ENCODE results near the gene SPRN.
"Not testable (repeated sequence)": the region's sequence is repeated elsewhere in the genome, so short reads cannot be mapped to it uniquely, and the experiment has no call there.

The SPRN gene, protein sequence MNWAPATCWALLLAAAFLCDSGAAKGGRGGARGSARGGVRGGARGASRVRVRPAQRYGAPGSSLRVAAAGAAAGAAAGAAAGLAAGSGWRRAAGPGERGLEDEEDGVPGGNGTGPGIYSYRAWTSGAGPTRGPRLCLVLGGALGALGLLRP

DNA sequence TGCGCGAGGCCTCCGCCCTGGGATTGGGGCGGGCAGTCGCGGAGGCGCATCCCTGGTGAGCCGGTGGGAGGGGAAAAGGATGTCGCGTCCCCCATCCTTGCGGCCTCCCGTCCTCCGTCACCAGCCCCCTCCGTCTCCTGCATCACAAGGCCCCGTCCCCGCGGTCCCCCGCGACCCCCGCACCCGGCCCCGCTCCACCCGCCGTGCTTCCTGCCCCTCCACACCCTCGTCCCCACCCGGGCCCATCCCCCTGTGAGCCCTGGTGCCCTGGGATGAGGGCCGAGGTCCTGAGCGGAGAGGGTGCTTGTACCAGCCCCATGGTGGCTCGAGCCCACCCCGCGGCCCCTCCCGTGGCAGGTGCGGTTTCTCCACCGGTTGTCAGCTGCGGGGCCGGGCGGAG is at the start of gene SPRN:
Gene SPRN, minus strand, starts transcription at position 25 of the 400 bp plus-strand sequence. CDS start 944 bp downstream, outside the sequence.
- DNase-seq = not testable (repeated sequence)

DNA sequence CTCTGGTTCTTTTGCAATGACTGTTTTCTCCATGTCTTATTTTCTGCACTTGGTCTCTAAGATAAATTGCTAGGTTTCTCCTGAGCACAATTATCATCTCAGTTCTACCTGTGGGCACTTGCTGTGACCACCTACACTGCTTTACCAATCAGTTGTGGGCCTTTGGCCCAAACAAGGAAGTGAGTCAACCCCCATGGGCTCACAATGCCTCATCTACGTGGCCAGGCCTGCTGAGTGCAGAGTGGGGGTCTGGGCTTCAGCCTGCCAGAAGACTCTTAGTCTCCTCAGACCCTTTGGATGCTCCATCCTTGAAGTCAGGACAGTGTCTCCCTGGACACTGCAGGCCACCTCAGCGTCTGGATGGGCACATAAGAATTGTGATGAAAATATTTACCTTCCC is 49.6 kb upstream of the SPRN start:
- no peak for DNase-seq

DNA sequence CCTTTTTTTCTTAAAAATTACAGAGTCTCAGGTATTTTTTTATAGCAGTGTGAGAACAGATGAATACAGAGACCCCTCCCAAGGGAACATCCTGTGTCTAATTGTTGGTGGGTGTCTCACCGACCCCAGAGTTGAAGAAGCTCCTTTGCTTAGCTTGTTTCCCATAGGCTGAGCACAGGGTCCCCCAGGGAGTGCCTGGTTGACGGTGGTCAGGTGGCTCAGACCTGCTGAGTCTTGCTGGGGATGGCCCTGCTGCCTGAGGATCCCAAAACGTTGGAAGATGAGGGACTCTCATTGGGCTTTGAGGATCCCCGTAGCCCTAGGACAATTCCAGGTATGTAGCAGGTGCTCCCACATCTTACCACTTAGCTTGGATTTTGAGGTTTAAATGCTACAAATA is 48.8 kb upstream of the SPRN start:
- DNase-seq = no peak

DNA sequence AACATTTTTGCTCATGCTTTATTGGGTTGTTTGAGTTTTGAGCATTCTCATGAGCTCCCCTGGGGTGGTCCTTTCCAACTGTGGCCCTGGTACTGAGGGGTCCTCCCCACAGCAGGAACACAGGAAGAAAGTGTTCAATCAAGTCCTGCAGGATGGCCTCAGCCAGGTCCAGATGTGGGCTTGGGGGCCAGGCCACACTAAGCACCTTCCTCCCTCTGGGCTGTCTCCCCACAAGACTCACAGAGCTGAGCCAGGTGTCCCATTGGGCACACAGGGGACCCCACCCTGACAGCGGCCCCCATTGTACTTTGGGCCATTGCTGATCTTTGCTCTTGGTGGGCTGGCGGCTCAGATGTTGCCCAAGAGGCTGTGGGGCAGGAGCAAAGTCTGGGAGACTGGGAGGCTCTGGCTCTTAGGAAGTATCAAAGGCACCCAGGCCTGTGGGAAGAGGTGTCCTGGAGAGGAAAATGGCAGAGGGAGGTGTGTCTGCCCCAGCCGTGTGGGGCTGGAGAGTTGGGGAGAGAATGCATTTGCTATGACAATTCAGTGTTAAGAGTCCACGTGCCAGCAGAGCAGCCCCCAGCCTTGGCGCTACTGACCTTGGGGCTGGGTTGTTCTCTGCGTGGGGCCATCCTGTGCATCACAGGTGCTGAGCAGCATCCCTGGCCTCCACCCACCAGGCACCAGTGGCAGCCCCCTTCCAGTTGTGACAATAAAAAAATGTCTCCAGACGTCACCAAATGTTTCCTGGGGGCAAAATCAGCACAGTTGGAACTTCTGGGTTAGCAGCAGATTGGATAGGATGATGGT is 47.1 kb upstream of the SPRN start:
- no peak for DNase-seq

DNA sequence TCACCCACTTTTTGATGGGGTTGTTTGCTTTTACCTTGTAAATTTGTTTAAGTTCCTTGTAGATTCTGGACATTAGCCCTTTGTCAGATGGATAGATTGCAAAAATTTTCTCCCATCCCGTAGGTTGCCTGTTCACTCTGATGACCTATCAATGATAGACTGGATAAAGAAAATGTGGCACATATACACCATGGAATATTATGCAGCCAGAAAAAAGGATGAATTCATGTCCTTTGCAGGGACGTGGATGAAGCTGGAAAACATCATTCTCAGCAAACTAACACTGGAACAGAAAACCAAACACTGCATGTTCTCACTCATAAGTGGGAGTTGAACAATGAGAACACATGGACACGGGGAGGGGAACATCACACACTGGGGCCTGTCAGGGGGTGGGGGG is 44.8 kb upstream of the SPRN start:
- DNase-seq = not testable (repeated sequence)

DNA sequence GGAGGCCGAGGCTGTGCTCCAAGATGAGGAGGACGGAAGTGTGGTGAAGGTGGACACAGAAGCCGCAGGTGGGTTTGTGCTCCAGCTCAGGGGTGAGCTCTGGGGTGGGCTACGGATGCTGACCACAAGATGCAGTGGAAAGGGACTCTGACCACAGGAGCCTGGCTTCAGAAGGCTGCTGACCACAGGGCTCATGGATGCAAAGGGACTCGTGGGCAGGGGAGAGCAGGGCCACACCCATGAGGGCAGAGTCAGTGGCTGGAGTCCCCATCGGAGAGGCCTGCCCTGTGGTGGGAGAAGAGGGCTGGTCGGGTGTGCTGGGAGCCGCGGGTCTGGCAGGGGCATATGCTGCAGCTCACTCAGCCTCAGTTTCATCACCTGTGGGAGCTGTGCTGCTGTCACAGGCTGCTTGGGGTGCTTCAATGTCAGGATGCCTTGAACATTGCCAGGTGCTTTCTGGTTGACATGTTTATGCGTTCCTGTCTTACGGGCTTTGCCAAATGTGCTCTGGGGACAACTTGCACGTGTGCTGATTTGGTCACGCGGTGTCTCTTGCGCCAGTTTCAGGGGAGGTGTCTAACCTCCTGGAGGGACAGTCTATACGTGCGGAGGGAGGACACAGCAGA is 43.0 kb upstream of the SPRN start:
- DNase-seq = no peak

DNA sequence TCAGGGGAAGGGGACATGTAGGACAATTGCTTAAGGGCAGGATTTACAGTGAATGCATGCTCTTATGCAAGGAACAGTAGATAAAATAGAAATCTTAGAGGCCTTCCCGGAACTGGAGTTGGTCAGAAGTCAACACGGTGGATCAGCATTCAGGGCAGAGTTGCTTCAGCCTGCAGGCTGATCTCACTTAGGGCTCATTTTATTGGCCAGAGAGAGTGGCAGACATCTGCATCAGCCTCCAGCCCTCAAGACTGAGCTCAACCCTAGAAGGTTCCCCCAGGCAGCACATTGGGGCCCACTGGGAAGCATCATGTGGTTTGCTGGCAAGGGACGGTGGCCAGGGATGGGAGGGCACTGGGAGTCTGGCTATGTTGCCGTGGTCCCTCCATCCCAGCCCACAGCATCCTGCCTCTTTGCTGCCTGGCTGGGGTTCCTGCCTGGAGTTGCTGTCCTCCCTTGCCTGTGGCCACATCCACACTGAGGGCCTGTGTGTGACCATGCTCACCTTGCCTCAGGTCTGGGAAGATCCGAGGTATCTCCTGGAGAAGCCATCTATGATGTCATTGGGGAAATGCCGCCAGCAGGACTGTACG is 42.4 kb upstream of the SPRN start:
- DNase-seq = no peak

DNA sequence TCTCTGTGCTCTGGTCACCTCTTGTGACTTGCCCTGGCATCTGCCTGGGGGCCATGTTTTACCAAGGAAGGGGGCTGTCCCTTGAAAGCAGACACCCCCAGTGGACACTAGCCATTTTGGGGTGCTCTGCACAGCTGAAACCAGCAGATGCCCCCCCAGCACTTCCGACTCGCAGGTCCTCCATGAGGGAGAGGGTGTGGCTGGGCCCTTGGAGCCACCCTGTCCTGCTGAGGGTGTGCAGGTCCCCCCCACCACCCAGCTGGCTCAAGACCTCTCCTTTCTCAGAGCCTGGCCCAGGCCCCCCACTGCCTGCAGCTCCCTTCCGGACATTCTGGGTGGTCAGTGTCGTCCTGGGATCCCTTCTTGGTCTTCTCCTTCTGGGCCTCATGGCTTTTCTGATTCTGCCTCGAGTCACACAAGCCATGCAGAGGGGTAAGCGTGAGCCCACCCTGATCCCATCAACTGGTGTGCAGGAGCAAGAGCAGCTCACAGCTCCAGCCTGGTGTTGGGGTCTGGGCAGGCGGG is 41.6 kb upstream of the SPRN start:
- no peak for DNase-seq

DNA sequence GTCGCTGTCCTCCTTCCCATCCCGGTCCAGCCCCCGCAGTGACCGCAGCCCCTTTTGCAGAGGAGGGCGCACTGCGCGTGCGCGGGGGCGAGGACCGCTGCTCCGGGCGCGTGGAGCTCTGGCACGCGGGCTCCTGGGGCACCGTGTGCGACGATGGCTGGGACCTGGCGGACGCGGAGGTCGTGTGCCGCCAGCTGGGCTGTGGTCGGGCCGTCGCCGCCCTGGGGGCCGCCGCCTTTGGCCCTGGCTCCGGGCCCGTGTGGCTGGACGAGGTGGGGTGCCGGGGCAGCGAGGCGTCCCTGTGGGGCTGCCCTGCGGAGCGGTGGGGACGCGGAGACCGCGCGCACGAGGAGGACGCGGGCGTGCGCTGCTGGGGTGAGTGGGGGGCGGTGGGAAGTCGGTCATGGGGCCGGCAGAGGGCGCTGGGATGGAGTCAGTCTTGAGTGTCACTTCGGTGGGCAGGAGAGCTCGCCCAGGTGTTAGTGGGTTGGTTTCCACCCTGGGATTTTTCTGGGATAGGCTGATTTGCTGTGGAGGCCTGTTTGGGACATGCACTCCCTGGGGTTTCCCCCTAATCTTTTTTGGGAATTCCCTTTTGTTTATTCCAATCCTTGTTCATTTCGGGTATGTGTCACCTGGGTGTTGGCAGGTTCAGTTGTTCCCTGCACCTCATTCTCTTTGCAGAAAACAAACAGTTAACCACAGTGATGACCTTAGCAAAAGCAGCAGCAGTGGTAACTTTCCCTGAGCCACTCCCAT is 40.9 kb upstream of the SPRN start:
- DNase-seq = no peak

DNA sequence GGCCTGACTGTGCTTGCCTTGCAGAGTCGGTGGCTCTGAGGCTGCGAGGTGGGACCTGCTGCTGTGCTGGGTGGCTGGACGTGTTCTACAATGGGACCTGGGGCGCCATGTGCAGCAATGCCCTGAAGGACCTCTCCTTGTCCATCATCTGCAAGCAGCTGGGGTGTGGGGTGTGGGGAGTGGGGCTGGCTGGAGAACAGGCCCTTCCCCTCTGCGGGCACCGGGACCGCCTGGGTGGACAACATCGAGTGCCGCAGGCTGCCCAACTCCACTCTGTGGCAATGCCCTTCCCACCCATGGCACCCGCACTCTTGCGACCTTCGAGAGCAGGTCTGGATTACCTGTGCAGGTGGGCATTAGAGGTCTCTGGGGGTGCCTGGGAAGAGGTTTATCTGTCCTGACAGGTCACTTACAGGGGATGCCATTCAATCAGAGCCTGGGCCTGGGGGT is 40.2 kb upstream of the SPRN start:
- no peak for DNase-seq

DNA sequence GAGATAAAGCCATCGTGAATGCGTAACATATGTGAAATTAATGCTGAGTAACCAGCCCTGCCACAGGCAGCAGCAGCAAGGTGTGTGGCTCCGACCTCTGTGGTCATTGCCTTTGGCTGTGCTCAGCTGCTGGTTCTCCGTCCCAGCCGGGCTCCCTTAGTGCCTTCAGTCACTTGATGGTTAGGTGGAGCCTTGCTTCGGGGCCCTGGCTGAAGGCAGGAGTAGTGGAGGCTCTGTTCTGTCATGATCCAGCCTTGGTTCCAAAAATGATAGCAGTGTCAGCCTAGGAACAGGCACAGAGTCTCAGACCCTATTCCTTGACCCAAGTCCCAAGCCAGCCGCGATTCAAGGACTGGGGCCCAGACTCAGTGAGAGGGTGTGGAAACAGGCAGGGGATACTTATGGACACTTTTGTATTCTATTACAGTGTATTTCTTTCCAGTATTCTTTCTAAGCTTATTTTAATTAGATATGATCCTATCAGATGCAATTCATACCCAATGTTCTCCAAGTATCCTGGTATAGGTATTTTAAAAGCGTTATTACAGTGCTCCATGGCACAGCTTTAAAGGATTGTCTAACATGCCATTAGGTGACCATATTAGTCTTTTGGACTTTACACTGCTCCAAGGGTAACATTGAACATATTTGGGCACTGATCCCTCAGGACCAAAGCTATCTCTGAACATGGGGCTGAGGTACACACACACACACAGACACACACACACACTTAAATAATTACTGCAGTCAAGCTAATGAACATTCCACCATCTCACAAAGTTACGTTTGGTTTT is 38.3 kb upstream of the SPRN start:
- DNase-seq = no peak

DNA sequence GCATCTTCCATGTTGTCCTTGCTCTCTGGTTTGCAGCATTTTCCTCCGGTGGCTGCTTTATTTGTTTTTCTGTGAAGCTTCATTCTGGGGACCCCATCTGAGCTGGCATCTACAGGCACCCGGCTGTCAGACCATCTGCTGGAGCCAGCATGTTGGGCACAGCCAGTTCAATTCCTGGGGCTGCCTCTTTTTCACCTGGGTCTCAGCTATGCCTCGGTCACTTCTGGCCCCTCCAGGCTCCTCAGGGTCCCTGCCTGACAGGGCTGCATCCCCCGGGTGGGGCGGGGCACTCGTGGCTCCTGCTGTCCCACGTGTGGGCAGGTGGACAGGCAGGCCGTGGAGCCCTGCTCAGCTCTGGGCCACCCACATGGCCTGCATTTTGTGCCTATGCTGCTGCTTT is 37.4 kb upstream of the SPRN start:
- DNase-seq = no peak

DNA sequence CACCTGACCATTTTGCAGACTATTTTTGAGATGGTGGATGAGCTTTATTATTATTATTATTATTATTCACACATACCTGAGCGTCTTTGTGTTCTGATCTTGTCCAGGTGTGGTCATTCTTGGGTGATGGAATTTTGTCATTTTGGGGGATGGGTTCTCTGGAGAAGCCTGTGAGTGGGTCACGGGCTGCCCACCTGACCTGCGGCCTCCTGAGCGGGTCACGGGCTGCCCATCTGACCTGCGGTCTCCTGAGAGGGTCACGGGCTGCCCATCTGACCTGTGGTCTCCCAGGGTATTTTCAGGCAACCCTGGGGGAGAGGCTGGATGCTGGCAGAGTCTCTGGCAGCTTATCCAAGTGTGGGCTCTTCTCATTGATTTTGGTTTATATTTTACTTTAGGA is 36.6 kb upstream of the SPRN start:
- no peak for DNase-seq

DNA sequence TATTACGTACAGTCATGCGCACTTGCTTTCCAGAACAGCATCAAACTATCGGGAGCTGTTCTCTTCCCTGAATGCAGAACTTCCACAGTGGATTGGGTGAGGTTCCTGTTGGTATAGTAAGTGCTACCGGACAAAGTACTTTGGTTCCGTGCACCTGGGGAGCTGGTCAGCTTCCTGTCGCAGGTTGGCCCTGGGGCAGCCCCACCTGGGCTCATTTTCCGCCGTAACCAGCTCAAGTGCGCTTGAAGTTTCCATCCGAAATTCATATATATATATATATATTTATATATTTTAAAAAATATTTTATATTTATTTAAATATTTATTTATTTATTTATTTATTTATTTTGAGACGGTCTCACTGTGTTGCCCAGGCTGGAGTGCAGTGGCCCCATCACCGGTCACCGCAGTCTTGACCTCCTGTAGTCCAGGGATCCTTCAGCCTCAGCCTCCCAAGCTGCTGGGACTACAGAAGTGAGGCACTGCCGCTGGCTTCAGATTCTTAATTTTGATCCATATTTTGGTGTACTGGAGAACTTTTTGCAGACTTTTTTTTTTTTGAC is 35.9 kb upstream of the SPRN start:
- no peak for DNase-seq

DNA sequence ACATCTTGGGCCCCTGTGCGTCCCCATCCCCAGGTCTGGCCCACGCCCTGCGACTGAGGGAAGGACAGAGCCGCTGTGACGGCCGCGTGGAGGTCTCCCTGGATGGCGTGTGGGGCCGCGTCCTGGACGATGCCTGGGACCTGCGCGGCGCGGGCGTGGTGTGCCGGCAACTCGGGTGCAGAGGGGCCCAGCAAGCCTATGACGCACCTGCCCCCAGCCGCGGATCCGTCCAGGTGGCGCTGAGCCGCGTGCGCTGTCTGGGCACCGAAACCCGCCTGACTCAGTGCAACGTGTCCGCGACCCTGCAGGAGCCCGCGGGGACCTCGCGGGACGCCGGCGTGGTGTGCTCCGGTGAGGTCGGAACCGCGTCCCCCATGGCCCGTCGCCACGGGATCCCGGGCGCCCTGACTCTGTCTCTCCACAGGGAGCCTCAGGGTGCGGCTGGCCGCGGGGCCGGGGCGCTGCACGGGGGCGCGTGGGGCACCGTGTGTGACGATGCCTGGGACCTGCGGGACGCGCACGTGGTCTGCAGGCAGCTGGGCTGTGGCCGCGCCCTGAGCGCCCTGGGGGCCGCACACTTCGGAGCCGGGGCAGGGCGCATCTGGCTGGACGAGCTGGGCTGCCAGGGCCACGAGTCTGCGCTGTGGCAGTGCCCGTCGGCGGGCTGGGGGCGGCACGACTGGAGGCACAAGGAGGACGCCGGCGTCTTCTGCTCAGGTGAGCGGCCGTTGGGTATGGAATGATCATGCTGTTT is 35.2 kb upstream of the SPRN start:
- DNase-seq = no peak

DNA sequence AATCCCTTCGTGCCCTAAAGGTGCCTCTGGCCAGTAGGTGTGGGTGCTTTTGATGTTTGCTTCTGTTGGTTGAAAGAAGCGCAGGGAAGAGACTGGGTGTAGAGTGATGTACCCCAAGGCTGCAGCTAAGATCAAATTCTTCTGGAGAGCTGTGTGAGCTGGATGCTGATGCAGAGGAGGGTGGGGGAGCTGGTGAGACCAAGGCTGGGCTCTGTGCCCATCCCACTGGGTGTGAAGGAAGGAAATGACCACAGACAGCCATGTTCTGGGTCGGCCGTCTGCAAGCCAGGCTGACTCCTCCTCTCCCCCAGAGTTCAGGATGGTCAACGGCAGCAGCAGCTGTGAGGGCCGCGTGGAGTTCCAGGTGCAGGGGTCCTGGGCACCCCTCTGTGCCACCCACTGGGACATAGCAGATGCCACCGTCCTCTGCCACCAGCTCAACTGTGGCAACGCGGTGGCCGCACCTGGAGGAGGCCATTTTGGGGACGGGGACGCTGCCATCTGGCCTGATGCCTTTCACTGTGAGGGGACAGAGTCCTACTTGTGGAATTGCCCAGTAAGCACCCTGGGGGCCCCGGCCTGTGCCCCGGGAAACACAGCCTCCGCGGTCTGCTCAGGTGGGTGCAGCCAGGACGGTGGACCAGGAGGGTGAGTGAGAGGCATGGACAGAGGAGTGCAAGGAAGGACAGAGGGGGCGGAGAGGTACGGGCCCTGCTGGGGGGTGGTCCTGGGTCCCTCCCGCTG is 34.5 kb upstream of the SPRN start:
- no peak for DNase-seq

DNA sequence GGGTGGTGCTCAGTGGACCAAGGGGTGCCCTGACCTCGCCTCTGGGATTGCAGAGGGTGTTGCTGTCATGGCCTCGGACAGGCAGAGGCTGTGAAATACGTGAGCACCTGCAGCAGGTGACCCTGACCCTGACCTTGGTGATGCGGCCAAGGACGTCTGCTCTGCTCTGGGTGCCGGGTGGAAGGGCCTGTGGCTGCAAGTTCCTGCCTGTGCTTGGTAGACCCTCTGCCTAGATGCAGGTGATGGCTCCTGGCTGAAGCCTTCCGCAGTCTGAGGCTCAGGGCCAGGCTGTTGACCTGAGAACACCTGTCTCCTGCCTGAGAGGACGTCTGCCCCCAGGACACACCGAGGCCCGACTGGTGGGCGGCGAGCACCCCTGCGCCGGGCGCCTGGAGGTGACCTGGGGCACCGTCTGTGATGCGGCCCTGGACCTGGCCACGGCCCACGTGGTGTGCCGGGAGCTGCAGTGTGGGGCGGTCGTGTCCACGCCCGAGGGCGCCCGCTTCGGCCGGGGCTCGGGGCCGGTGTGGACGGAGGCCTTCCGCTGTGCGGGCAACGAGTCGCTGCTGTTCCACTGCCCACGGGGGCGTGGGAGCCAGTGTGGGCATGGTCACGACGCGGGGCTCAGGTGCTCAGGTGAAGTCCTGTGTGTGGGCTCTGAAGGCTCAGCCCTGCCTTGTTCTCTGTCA is 33.7 kb upstream of the SPRN start:
- no peak for DNase-seq

DNA sequence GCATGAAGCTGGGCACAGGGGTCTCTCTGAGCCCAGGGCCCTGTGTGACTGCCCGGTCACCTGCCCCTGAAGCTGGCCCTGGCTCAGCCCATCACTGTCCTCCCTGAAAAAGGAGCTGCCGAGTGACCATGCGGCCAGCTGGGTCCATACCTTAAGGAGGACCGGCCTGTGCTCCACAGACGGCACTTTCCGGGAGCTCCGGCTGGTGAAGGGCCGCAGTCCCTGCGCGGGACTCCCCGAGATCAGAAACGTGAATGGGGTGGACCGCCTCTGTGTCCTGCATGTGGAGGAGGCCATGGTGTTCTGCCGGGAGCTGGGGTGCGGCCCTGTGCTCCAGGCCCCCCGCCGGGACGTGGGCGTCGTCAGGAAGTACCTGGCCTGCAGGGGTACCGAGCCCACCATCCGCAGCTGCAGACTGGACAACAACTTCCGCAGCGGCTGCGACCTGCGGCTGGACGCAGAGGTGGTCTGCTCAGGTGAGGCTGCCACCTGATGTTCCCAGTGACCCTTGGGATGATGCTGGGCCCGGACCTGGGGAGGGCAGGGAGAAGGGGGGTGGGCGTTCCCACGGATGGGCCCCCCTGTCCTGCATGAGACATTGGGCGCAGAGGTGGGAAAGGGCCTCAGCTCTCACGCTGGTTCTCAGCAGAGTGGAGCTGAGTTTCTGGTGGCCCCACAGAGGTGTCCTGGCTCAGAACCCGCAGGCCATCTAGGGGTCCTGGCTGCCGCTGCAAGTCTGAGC is 32.8 kb upstream of the SPRN start:
- DNase-seq = no peak

Data from activated CD8-positive, alpha-beta memory T cell treated with anti-CD3 and anti-CD28 coated beads for 24 hours (primary cell).